ENCODE measurements around the gene TMPRSS13.

DNA sequence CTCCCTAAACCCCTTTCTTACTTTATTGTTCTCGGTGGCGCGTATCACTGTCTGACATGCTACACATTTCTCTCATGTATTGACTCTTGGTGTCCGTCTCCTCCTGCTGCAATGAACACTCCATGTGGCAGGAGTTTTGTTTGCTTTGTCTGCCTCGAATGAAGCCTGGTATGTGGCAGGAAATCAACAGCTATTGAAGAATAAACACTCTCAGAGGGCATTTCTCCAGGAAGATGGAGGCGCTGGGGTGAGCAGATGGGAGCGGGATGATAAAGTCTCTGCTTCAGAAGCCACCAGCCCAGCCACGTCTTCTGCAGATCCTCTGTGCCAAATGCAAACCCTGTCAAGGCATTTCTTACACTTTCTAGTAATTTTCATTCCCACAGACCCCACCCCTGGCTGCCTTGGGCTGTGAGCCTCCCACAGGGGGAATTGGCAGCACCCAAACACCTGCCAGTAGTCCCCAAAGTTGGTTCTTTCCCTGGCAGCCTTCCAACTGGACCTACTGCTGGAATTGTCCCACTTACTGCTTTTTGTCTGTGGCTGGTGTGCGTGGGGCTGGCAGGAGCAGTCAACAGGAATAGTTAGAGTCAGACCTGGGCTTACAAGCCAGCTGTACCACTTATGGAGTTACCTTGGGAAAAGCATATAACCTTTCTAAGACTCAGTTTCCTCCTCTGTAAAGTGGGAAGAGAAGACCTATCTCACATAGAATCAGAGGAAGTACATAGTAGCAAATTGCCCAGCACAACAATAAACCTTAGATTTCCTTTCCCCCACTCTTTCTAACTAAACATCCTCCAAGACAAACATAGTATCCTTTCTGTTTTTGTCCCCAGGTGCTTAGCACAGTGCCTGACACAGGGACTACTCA, 43.7 kb upstream of the TMPRSS13 start:
- TF ChIP-seq, protein P1, sequence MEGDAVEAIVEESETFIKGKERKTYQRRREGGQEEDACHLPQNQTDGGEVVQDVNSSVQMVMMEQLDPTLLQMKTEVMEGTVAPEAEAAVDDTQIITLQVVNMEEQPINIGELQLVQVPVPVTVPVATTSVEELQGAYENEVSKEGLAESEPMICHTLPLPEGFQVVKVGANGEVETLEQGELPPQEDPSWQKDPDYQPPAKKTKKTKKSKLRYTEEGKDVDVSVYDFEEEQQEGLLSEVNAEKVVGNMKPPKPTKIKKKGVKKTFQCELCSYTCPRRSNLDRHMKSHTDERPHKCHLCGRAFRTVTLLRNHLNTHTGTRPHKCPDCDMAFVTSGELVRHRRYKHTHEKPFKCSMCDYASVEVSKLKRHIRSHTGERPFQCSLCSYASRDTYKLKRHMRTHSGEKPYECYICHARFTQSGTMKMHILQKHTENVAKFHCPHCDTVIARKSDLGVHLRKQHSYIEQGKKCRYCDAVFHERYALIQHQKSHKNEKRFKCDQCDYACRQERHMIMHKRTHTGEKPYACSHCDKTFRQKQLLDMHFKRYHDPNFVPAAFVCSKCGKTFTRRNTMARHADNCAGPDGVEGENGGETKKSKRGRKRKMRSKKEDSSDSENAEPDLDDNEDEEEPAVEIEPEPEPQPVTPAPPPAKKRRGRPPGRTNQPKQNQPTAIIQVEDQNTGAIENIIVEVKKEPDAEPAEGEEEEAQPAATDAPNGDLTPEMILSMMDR (IDR thresholded peaks at IDR 0.05), result no peak
- no peak for TF ChIP-seq POLR2A (IDR thresholded peaks at IDR 0.05)
- no peak for TF ChIP-seq POLR2AphosphoS5 (IDR thresholded peaks at IDR 0.05)
- no peak for TF ChIP-seq EP300 (IDR thresholded peaks at IDR 0.05)
